GM19372 (cell line): ENCODE measurements around the gene EDRF1.
"Not testable (repeated sequence)": the region's sequence is repeated elsewhere in the genome, so short reads cannot be mapped to it uniquely, and the experiment has no call there.

Experiments
- ATAC-seq: cut with Tn5 transposase; IDR thresholded peaks from one replicate; pipeline ENCODE4 v1.9.1; 2021; ENCODE audit warnings: mild to moderate bottlenecking, low read depth, moderate library complexity; ENCODE audit not compliant: unreplicated experiment

EDRF1 gene, protein sequence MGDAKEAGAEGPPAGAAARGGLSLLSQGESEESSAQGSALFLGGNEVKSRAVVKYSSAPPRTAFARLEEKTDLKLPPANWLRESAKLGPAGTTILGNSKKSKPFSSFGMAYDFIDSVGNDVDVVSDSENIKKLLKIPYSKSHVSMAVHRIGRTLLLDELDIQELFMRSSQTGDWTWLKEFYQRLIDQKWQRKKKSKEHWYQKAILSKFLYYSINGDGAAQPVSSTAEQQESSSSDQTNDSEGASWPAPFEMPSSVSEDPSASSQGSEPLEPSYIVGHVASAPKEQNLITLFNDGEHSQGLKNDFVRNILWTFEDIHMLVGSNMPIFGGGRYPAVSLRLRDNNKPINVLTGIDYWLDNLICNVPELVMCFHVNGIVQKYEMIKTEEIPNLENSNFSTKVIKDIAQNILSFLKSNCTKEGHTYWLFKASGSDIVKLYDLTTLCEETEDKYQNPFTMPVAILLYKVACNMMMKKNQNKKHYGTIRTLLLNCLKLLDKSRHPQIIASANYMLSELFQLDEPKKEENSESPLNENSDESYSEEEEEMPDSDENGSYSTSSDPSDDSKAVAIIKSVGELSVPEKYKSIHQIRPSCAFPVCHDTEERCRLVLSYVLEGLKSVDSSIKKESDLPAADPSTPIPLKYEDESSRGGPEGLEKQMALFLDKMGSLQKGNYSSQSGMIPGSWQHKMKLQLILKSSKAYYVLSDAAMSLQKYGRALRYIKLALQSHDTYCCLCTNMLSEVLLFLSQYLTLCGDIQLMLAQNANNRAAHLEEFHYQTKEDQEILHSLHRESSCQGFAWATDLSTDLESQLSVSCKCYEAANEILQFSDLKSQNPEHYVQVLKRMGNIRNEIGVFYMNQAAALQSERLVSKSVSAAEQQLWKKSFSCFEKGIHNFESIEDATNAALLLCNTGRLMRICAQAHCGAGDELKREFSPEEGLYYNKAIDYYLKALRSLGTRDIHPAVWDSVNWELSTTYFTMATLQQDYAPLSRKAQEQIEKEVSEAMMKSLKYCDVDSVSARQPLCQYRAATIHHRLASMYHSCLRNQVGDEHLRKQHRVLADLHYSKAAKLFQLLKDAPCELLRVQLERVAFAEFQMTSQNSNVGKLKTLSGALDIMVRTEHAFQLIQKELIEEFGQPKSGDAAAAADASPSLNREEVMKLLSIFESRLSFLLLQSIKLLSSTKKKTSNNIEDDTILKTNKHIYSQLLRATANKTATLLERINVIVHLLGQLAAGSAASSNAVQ

DNA sequence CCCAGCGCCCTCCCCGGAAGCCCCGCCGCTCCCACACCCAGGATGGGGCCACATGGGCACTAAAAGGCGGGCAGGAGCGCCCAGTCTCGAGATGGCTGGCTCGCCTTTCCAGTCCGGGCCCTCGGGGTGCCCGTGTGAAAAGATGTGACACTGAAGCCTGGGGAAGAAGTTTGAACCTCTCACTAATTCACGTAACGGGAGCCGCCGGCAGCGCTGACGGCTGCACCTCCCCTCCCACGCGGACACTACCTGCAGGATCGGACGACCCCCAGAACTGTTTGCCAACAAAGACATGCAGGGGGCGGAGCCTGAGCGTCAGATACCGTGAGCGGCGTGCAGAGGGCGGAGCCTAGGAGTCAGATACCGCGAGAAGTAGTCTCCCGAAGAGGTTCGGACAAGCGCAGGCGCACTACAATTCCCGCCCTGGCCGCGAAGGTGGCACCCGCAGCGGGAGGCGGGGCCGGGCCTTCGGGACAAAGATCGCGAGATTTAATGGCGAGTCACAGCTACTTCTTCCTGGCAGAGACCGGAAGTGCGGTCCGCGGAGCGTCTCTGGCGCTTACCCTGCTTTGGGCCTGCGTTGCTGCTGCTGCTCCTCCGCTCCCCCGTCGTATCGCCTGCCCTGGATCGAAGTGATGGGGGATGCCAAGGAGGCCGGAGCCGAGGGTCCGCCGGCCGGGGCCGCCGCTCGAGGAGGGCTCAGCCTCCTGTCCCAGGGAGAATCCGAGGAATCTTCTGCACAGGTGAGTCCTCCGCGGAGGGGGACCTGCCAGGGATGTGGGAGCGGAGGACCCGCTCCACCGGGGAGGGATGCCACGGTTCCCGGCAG is at the start of gene EDRF1:
Gene EDRF1, plus strand, starts transcription at position 537 of the 829 bp plus-strand sequence. Its CDS starts 99 bp downstream, at position 636.
- ATAC-seq = peak; percentile 89

- no peak for ATAC-seq
Observed at GRCh38 chr10:125672884-125673283, 46.6 kb upstream of the EDRF1 start.

DNA sequence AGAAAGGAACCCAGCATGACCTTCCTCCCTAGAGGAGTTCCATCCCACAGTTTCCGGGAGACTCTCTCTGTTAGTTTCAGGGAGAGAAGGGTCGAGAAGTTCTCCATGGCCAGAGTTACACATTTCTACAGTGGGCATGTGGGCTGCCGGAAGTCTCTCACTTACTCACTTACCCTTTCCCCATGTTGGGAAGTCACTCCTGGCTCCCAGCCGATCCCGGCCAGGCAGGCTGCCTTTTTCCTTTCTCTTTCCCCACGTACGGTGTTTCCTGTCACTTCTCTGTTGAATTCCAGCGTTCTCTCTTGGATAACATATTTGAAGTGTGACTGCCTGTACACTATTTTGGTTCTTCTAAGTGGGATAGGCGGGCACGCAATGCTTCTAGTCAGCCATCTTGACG is 40.1 kb upstream of the EDRF1 start:
- no peak for ATAC-seq

DNA sequence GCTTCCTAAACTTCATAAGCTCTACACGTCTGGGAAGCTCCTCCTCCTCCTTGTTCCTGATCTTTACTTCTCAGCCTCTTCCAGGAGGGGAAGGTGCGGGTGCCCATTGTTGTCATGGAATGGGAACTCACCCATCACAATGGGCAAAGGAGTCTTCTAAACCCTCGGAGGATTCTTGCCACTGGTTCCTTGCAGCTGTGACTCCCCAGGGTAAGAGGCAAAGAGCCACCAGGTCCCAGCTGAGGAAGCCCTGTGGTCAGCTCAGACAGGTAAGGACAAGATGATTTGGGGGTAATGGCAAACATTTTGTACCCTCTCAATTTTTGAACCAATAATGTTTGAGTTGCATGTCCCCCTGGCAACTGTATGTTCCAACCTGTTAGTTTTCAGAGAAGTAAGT is 36.4 kb upstream of the EDRF1 start, which contains the start of gene TEX36:
Gene TEX36, minus strand, starts transcription at position 101 of the 400 bp plus-strand sequence. CDS start 174 bp downstream, outside the sequence.
- ATAC-seq = no peak

DNA sequence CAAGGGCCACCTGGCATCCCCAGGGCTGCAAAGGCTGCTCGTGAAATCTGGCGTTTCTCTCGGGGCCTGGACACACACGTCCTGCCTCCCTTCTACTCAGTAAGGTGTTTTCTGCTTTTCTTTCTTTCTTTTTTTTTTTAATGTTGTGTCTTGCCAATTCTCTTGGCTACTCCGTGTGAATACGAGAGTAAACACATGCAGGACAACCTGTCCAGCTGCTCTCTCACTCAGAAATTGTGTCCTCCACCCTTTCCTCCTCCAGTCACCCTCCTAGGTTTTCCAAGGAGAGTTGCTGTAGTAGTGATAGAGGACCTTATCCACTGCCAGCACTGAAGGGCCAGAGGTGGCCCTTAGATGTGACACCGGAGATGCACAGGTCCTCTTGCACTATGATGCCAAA is 35.7 kb upstream of the EDRF1 start:
- no peak for ATAC-seq

- no peak for ATAC-seq
Observed at GRCh38 chr10:125684581-125684980, 34.9 kb upstream of the EDRF1 start.

DNA sequence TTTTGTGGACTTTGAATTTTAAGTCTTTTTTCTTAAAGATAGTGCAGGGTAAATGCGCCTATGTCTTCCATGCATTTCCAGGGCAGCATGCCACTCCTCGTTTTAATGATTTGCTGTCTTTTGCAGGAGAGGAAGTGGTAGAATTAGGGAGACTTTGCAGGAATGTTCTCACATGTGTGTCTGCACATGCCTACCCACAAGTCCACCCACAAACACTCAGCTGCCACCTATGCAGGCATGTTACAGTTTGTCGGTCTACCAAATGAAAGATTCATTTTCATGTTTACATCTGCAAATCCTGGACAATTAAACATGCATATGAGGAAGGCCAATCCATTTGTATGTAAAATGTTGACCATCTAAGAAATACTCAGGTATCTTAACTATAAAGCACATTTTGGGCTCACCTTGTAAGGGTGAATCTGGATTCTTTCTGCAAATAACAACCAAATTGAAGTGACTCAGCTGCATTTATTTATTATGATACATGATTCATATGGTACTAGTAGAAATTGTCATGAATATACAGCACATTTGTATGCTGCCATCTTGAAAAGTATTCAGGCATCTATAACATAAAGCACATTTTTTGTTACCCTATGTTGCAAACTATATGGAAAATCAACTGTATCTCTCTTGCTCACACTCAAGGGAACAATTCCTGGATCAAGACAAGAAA is 31.9 kb upstream of the EDRF1 start:
- ATAC-seq = no peak

- no peak for ATAC-seq
Observed at GRCh38 chr10:125689955-125690569, 29.4 kb upstream of the EDRF1 start.

GRCh38 chr10:125691160-125691981 is 28.1 kb upstream of the EDRF1 start:
- no peak for ATAC-seq

DNA sequence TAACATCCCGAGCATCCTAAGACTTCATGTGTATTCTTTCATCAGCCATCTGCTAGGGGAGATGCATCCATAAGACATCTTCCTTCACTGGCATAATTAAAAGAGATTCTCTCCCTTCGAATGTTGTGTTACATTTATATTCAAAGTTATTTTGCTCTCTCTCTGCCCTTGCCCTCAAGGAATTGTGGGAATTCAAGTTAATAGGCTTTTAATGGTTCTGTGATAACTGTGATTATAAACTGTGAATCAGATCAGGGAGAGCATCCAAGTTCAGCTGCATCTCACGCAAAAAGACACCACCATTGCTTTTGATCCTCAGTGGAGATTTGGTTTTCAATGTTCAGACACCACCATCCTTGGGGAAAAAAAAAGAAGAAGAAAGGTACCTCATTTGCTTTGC is 27.3 kb upstream of the EDRF1 start:
- no peak for ATAC-seq

- no peak for ATAC-seq
Observed at GRCh38 chr10:125692601-125693523, 26.6 kb upstream of the EDRF1 start.

DNA sequence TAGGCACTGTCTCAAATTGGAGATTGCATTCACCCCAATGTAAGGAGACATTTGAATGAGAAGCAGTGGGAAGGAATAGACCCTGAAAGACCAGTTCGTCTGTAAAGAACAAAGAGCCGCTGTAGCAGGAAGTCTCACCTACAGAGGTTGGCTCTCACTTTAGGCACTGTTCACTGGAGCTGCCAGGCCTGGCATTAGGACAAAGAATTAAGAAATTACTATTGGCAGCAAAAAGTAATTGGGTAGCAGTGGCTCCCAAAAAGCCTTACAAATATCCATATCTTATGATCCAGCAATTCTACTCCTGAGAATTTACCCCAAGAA is 26.0 kb upstream of the EDRF1 start:
- no peak for ATAC-seq

DNA sequence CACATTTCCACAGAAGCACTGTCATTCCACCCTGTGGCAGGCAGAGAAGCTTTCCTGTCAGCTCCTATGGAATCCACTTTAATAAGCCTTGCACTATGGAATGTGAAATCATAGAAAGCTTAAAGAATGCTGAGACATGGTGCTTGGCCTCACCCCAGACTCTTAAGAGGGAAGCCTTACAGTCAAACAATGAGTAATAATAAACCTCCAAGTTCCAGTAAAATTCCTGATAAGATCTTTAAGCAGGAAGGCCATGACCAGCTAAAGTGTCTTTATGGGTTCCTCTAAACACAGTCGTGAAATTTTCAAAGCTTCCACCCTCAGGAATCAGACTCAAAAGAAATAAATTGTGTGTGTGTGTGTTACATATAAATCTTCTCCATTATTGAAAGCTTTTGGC is 24.6 kb upstream of the EDRF1 start:
- no peak for ATAC-seq

DNA sequence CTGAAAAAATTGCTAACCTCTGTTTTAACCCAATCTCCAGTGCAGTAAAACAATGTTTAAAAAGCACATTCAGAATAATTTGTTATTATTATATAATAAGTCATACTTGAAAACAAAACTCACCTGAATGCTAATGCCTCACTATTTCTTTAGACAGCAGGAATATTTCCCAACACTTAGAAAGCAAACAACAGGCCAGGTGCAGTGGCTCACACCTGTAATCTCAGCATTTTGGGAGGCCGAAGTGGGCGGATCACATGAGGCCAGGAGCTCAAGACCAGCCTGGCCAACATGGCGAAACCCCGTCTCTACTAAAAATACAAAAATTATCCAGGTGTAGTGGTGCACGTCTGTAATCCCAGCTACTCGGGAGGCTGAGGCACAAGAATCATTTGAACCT is 22.6 kb upstream of the EDRF1 start:
- not testable (repeated sequence) for ATAC-seq

- ATAC-seq = no peak
Observed at GRCh38 chr10:125698481-125698998, 21.0 kb upstream of the EDRF1 start.

DNA sequence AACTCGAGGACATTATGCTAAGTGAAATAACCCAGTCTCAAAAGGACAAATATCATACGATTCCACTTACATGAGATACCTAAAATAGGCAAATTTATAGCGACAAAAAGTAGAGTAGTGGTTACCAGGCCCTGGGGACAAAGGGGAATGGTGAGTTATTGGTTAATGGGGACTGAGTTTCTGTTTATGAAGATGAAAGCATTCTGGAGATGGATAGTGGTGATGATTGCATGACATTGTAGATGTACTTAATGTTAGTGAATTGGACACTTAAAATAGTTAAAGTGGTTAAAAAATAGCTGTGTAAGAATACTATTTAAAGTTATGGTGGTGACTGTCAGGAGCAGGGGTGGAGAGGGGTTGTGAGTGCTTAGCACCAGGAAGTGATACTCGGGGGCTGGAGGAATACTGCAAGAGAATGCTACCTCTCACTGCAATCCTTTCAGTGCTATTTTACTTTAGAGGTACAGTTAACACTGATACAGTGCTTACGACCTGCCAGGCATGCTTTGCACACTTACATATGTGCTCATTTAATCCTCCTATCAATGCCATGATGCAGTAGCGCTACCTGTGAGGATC is 19.9 kb upstream of the EDRF1 start:
- ATAC-seq = no peak
